ENCODE data around the gene P2RX4.

- TF ChIP-seq, protein P1, sequence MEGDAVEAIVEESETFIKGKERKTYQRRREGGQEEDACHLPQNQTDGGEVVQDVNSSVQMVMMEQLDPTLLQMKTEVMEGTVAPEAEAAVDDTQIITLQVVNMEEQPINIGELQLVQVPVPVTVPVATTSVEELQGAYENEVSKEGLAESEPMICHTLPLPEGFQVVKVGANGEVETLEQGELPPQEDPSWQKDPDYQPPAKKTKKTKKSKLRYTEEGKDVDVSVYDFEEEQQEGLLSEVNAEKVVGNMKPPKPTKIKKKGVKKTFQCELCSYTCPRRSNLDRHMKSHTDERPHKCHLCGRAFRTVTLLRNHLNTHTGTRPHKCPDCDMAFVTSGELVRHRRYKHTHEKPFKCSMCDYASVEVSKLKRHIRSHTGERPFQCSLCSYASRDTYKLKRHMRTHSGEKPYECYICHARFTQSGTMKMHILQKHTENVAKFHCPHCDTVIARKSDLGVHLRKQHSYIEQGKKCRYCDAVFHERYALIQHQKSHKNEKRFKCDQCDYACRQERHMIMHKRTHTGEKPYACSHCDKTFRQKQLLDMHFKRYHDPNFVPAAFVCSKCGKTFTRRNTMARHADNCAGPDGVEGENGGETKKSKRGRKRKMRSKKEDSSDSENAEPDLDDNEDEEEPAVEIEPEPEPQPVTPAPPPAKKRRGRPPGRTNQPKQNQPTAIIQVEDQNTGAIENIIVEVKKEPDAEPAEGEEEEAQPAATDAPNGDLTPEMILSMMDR (IDR thresholded peaks at IDR 0.05): no peak
- no peak for TF ChIP-seq POLR2A (IDR thresholded peaks at IDR 0.05)
These were observed 12.9 kb downstream of the P2RX4 start for GRCh38 chr12:121222847-121223246.

All from heart left ventricle (tissue), 13 donors.